Tibial artery (tissue), 4 donors: ENCODE measurements around the gene P4HA3.

ENCODE experiments used
- DNase-seq, 2 donors: peaks; one replicate each; pipeline ENCODE4 v3.0.0-alpha.2; 2019
- H3K27ac ChIP-seq, 2 donors: fragments of 200-600 bp; sonication (generic) in 1 of 2; 1 replicate in 1 of 2; 2 replicates in 1 of 2; pipeline ENCODE4 v1.5.1; 2018 to 2019; ENCODE audit warnings: mild to moderate bottlenecking in 1 of 2
- H3K27me3 ChIP-seq, 2 donors: fragments of 200-600 bp; sonication (generic) in 1 of 2; one replicate each; pipeline versions ENCODE4 v1.5.1 to v1.6.0; 2016 to 2019
- H3K36me3 ChIP-seq, 3 donors: fragments of 200-600 bp; sonication (generic) in 2 of 3; one replicate each; pipeline ENCODE4 v1.5.1; 2016 to 2019; ENCODE audit warnings: mild to moderate bottlenecking in 2 of 3
- H3K4me1 ChIP-seq, 4 donors: fragments of 200-600 bp; sonication (generic) in 2 of 4; 1 replicate in 3 of 4; 2 replicates in 1 of 4; pipeline ENCODE4 v1.5.1; 2016 to 2019
- H3K4me3 ChIP-seq, 2 donors: fragments of 200-600 bp; sonication (generic) in 1 of 2; 1 replicate in 1 of 2; 2 replicates in 1 of 2; pipeline ENCODE4 v1.5.1; 2018 to 2019; ENCODE audit warnings: mild to moderate bottlenecking in 2 of 2
- H3K9me3 ChIP-seq, 3 donors: fragments of 200-600 bp; sonication (generic) in 1 of 3; one replicate each; pipeline ENCODE4 v1.5.1; 2016 to 2019
- intact Hi-C: fragments of 100-400 bp; cut with DNase I; formaldehyde crosslinking; loops from one replicate; pipeline ENCODE4 v1.15.0; 2023; ENCODE audit warnings: low total_unique reads
- TF ChIP-seq, protein P1 (sequence below), 2 experiments: fragments of 200-600 bp in 1 of 2; fragments of 450-650 bp in 1 of 2; IDR thresholded peaks; one replicate each; pipeline ENCODE4 v1.5.1; 2017 to 2019; ENCODE audit warnings: antibody characterized with exemption in 2 of 2, mild to moderate bottlenecking in 1 of 2, moderate library complexity in 1 of 2

Gene P4HA3

GRCh38 chr11:74321487-74322188 lies 10.2 kb upstream of the P4HA3 start:
- intact Hi-C loops = loop anchor here (10.0 kb wide), 1 partner anchor 67 kb away; no protein-coding TSS in a partner anchor
- Histone ChIP-seq H3K4me1 (peaks cover 0 to 72% (median 33%) of the 10 kb centered on the region in 4 donors), H3K27ac (peak overlapping the region; percentile 46 to 57), H3K36me3 (no peaks in the 10 kb centered on the region), H3K27me3 (no peaks in the 10 kb centered on the region), H3K9me3 (peaks cover 0 to 7% (median 0%) of the 10 kb centered on the region in 3 donors), H3K4me3 (no peak overlapping the region)
- TF ChIP-seq, protein P1, sequence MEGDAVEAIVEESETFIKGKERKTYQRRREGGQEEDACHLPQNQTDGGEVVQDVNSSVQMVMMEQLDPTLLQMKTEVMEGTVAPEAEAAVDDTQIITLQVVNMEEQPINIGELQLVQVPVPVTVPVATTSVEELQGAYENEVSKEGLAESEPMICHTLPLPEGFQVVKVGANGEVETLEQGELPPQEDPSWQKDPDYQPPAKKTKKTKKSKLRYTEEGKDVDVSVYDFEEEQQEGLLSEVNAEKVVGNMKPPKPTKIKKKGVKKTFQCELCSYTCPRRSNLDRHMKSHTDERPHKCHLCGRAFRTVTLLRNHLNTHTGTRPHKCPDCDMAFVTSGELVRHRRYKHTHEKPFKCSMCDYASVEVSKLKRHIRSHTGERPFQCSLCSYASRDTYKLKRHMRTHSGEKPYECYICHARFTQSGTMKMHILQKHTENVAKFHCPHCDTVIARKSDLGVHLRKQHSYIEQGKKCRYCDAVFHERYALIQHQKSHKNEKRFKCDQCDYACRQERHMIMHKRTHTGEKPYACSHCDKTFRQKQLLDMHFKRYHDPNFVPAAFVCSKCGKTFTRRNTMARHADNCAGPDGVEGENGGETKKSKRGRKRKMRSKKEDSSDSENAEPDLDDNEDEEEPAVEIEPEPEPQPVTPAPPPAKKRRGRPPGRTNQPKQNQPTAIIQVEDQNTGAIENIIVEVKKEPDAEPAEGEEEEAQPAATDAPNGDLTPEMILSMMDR (IDR thresholded peaks at IDR 0.05) = peak; percentile 19 to 48
- peak; percentile 37 to 66 for DNase-seq

GRCh38 chr11:74320538-74320937 lies 9.1 kb upstream of the P4HA3 start:
- TF ChIP-seq, protein P1 (IDR thresholded peaks at IDR 0.05) = no peak
- H3K27me3 ChIP-seq = no peaks in the 10 kb centered on the region
- H3K27ac ChIP-seq = no peak overlapping the region
- peaks cover 0 to 61% (median 23%) of the 10 kb centered on the region in 4 donors for H3K4me1 ChIP-seq
- no peak overlapping the region for H3K4me3 ChIP-seq
- no peaks in the 10 kb centered on the region for H3K36me3 ChIP-seq
- DNase-seq = no peak
- intact Hi-C loops = loop anchor here (10.0 kb wide), 1 partner anchor 66 kb away; no protein-coding TSS in a partner anchor
- peaks cover 0 to 12% (median 0%) of the 10 kb centered on the region in 3 donors for H3K9me3 ChIP-seq

GRCh38 chr11:74319139-74319816 lies 7.8 kb upstream of the P4HA3 start:
- Histone ChIP-seq H3K4me3 (no peak overlapping the region), H3K9me3 (peaks cover 0 to 12% (median 0%) of the 10 kb centered on the region in 3 donors), H3K4me1 (peaks cover 0 to 53% (median 20%) of the 10 kb centered on the region in 4 donors), H3K27ac (no peak overlapping the region), H3K36me3 (no peaks in the 10 kb centered on the region), H3K27me3 (no peaks in the 10 kb centered on the region)
- TF ChIP-seq, protein P1 (IDR thresholded peaks at IDR 0.05) = no peak
- intact Hi-C loops = no loop called here
- DNase-seq = no peak

DNA sequence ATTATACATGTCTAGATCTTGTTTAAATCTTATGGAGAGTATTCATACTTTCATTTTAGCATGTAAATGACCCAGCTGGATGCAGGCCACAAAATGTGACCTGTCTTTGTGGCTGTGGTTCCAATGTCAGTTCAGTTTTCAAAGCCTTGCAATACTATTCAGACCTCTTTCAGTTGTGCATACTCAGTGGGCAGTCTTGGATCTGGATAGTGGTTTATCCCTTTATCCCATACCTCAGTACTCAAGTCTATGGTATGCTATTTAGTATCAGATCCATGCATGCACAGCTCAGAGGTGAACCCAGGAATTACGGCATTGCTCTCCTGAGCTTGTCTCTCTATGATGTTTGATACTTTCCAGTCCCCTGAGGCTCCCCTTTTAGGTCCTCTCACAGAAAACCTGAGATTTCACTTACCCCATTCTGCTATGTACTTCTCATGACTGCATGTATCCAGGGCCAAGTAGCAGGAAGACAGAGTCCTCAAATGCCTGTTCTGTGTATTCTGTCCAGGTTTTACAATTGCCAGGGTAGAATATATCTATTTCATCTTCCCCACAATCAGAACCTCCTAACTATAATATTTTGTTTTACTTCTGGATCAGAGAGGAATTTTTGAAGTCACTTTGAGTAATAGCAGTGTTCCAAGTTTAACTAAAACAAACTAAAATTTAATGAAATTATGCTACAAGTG lies 6.9 kb upstream of the P4HA3 start:
- Histone ChIP-seq H3K9me3 (peaks cover 0 to 12% (median 1%) of the 10 kb centered on the region in 3 donors), H3K4me1 (peaks cover 0 to 46% (median 20%) of the 10 kb centered on the region in 4 donors), H3K4me3 (no peak overlapping the region), H3K27ac (peak overlapping the region in 1 of 2 donors; percentile 9), H3K27me3 (no peaks in the 10 kb centered on the region), H3K36me3 (no peaks in the 10 kb centered on the region)
- TF ChIP-seq, protein P1 (IDR thresholded peaks at IDR 0.05) = no peak
- no peak for DNase-seq
- intact Hi-C loops = no loop called here

DNA sequence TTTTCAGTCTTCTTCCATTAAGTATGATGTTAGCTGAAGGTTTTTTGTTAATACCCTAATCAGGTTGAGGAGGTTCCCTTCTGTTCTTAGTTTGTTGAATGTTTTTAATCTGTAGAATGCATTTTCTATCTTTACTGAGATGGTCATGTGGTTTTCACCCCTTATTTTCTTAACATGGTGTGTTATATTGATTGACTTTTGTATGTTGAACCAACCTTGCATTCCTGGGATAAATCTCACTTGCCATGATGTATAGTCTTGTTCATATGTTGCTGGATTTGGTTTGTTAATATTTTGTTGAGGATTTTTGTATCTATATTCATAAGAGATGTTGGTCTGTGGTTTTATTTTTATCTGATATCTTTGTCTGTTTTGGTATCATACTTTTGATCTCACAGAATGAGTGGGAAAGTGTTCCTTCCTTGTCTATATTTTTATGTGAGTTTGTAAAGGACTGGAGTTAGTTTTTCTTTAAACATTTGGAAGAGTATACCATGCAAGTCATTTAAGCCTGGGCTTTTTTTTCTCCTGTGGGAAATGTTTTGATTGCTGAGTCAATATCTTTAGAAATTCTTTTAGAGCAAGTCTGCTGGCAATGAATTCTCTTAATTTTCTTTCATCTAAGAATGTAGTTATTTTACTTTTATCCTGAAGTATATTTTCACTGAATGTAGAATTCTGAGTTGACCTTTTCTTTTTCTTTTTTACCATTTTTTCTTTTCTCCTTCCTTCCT lies 5.5 kb upstream of the P4HA3 start:
- intact Hi-C loops = no loop called here
- no peak overlapping the region for H3K4me3 ChIP-seq
- no peaks in the 10 kb centered on the region for H3K27me3 ChIP-seq
- H3K4me1 ChIP-seq = peaks cover 0 to 31% (median 11%) of the 10 kb centered on the region in 4 donors
- TF ChIP-seq, protein P1 (IDR thresholded peaks at IDR 0.05) = no peak
- peaks cover 0 to 12% (median 8%) of the 10 kb centered on the region in 3 donors for H3K9me3 ChIP-seq
- no peaks in the 10 kb centered on the region for H3K36me3 ChIP-seq
- H3K27ac ChIP-seq = no peak overlapping the region
- no peak for DNase-seq
